A549 (cell line): ENCODE data around the gene ZBTB16. TPM values are rescaled to one million over a fixed set of nuclear protein-coding genes. Genes with fewer than 3 reads are reported as not detected.

Experiments
- ATAC-seq, 2 experiments: fragments of 200-7000 bp in 1 of 2; fragments of >200 bp in 1 of 2; cut with Nextera tagmentation in 1 of 2; cut with Tn5 transposase in 1 of 2; 3 replicates each; pipeline versions ENCODE4 v1.8.0 to v1.9.1; 2018 to 2020; ENCODE audit warnings: mild to moderate bottlenecking in 1 of 2, moderate library complexity in 1 of 2
- CTCF ChIA-PET: fragments of 300-600 bp; sonication (Branson Sonifier 250); formaldehyde crosslinking; extraction: SDS; loops from one replicate; lab custom pipeline; 2021; ENCODE audit warnings: antibody characterized with exemption, inconsistent platforms; lab: Yijun Ruan, JAX
- POLR2A ChIA-PET: fragments of 350-600 bp; formaldehyde crosslinking; extraction: SDS; loops from one replicate; lab custom pipeline; 2021; ENCODE audit warnings: antibody characterized with exemption, inconsistent platforms; lab: Yijun Ruan, JAX
- DNase-seq, 2 experiments: peaks; one replicate each; pipeline versions ENCODE4 v3.0.0 to v3.0.0-alpha.2; 2011 to 2016; ENCODE audit warnings: low read depth in 1 of 2, low spot score in 1 of 2
- FAIRE-seq: peaks from 2 replicates; lab custom pipeline; 2011; peaks lifted over from hg19 to GRCh38; lab: Jason Lieb, UNC
- H3K27ac ChIP-seq, 2 experiments: fragments of >200 bp; sonication (Bioruptor Twin); formaldehyde crosslinking; 3 replicates each; pipeline ENCODE4 v1.5.1; 2016 to 2017
- H3K4me1 ChIP-seq: fragments of >200 bp; sonication (Bioruptor Twin); formaldehyde crosslinking; 3 replicates; pipeline ENCODE4 v1.6.1; 2016
- H3K4me2 ChIP-seq: fragments of >200 bp; sonication (Bioruptor Twin); formaldehyde crosslinking; 3 replicates; pipeline ENCODE4 v1.6.1; 2016
- H3K4me3 ChIP-seq: fragments of >200 bp; sonication (Bioruptor Twin); formaldehyde crosslinking; 3 replicates; pipeline ENCODE4 v1.5.1; 2016
- H3K9me3 ChIP-seq: fragments of >200 bp; sonication (Bioruptor Twin); formaldehyde crosslinking; 3 replicates; pipeline ENCODE4 v1.6.1; 2016
- CBX2 ChIP-seq: fragments of 200-600 bp; sonication (generic); IDR thresholded peaks from 2 replicates; pipeline ENCODE4 v1.6.1; 2016; ENCODE audit warnings: low read depth, mild to moderate bottlenecking, borderline replicate concordance
- CHD4 ChIP-seq: fragments of 200-600 bp; sonication (generic); IDR thresholded peaks from 2 replicates; pipeline ENCODE4 v1.6.1; 2016; ENCODE audit warnings: antibody characterized with exemption, mild to moderate bottlenecking, borderline replicate concordance
- CTCF ChIP-seq: fragments of >200 bp; sonication (Bioruptor Twin); formaldehyde crosslinking; IDR thresholded peaks from 3 replicates; pipeline ENCODE4 v1.5.1; 2016
- ELK1 ChIP-seq: fragments of 150-350 bp; IDR thresholded peaks from 2 replicates; pipeline ENCODE4 v1.6.1; 2014; ENCODE audit warnings: low read depth, mild to moderate bottlenecking, low read length
- ESRRA ChIP-seq: fragments of 150-350 bp; IDR thresholded peaks from 2 replicates; pipeline ENCODE4 v1.6.1; 2014; ENCODE audit warnings: mild to moderate bottlenecking, low read length, borderline replicate concordance
- HDAC2 ChIP-seq: fragments of 200-600 bp; sonication (generic); IDR thresholded peaks from 2 replicates; pipeline ENCODE4 v1.6.1; 2016
- HEYL ChIP-seq: fragments of 250-450 bp; sonication (Bioruptor Pico); IDR thresholded peaks from 2 replicates; pipeline ENCODE4 v1.8.0; 2021; ENCODE audit warnings: mild to moderate bottlenecking, moderate library complexity
- HMGXB4 ChIP-seq: fragments of 250-450 bp; sonication (Bioruptor Pico); IDR thresholded peaks from 2 replicates; pipeline ENCODE4 v1.5.0; 2021; ENCODE audit warnings: mild to moderate bottlenecking, moderate library complexity, borderline replicate concordance
- HOXB13 ChIP-seq: fragments of 250-450 bp; sonication (Bioruptor Pico); IDR thresholded peaks from 2 replicates; pipeline ENCODE4 v1.5.0; 2020; ENCODE audit warnings: low read depth, mild to moderate bottlenecking, moderate library complexity
- JUN ChIP-seq, 2 experiments: fragments of >200 bp; sonication (Bioruptor Twin); formaldehyde crosslinking; IDR thresholded peaks; 2 replicates in 1 of 2; 3 replicates in 1 of 2; pipeline ENCODE4 v1.6.1; 2016 to 2017
- JUNB ChIP-seq: fragments of >200 bp; sonication (Bioruptor Twin); formaldehyde crosslinking; IDR thresholded peaks from 2 replicates; pipeline ENCODE4 v1.6.1; 2016
- KDM1A ChIP-seq: fragments of 200-600 bp; sonication (generic); IDR thresholded peaks from 2 replicates; pipeline ENCODE4 v1.6.1; 2016; ENCODE audit warnings: low read depth, mild to moderate bottlenecking
- MAX ChIP-seq: IDR thresholded peaks from 2 replicates; pipeline ENCODE4 v1.6.1; 2012
- MAZ ChIP-seq: fragments of 150-350 bp; IDR thresholded peaks from 2 replicates; pipeline ENCODE4 v1.6.1; 2014; ENCODE audit warnings: antibody characterized with exemption, low read depth, low read length, borderline replicate concordance
- MYC ChIP-seq: IDR thresholded peaks from 2 replicates; pipeline ENCODE4 v1.6.1; 2012; ENCODE audit warnings: mild to moderate bottlenecking, inconsistent platforms, low read length, improper control_type of control experiment, borderline replicate concordance
- NPAS2 ChIP-seq: fragments of 250-450 bp; sonication (Bioruptor Pico); IDR thresholded peaks from 2 replicates; pipeline ENCODE4 v1.8.0; 2022; ENCODE audit warnings: mild to moderate bottlenecking, moderate library complexity, borderline replicate concordance
- PHF8 ChIP-seq: fragments of 200-600 bp; sonication (generic); IDR thresholded peaks from 2 replicates; pipeline ENCODE4 v1.6.1; 2016; ENCODE audit warnings: low read depth, mild to moderate bottlenecking, antibody characterized with exemption, moderate library complexity, borderline replicate concordance
- RAD21 ChIP-seq, 2 experiments: fragments of >200 bp in 1 of 2; sonication (Bioruptor Twin) in 1 of 2; formaldehyde crosslinking in 1 of 2; IDR thresholded peaks in 1 of 2; conservative IDR thresholded peaks in 1 of 2; 2 replicates in 1 of 2; 3 replicates in 1 of 2; pipeline ENCODE4 v1.6.1; 2012 to 2018; ENCODE audit warnings: inconsistent platforms in 1 of 2
- RCOR1 ChIP-seq: fragments of 150-350 bp; IDR thresholded peaks from 2 replicates; pipeline ENCODE4 v1.6.1; 2014; ENCODE audit warnings: antibody characterized with exemption, low read length, low read depth
- RFX5 ChIP-seq: fragments of 450-650 bp; IDR thresholded peaks from 2 replicates; pipeline ENCODE4 v1.7.1; 2014; ENCODE audit warnings: antibody characterized with exemption, mild to moderate bottlenecking, moderate library complexity
- TP53 ChIP-seq: fragments of 250-450 bp; sonication (Bioruptor Pico); IDR thresholded peaks from 2 replicates; pipeline ENCODE4 v1.5.0; 2021; ENCODE audit warnings: mild to moderate bottlenecking, moderate library complexity
- ZC3H11A ChIP-seq: fragments of 450-650 bp; IDR thresholded peaks from 2 replicates; pipeline ENCODE4 v1.6.1; 2014; ENCODE audit warnings: antibody characterized with exemption, mild to moderate bottlenecking
- ZFP36 ChIP-seq: fragments of 450-650 bp; IDR thresholded peaks from 2 replicates; pipeline ENCODE4 v1.6.1; 2014; ENCODE audit warnings: borderline replicate concordance; ENCODE audit not compliant: partially characterized antibody
- ZNF302 ChIP-seq: fragments of 250-450 bp; sonication (Bioruptor Pico); IDR thresholded peaks from 2 replicates; pipeline ENCODE4 v1.9.0; 2021; ENCODE audit warnings: inconsistent platforms, mild to moderate bottlenecking, moderate library complexity
- ZSCAN20 ChIP-seq: fragments of 250-450 bp; sonication (Bioruptor Pico); IDR thresholded peaks from 2 replicates; pipeline ENCODE4 v1.8.0; 2022; ENCODE audit warnings: mild to moderate bottlenecking, moderate library complexity
- WGBS: methylation state at CpG from one replicate; pipeline ENCODE4 v1.1.6; 2017; ENCODE audit errors: missing lambda C conversion rate; 5-methylcytosine and 5-hydroxymethylcytosine counted together
- polyA plus RNA-seq, 4 experiments: library from polyadenylated mRNA; depleted of rRNA in 3 of 4; stranded (reverse); fragments of >200 nt; fragmentation: RNase III in 1 of 4; extraction: RNeasy Plus Mini Kit Qiagen cat#74134 plus additional on column Dnase treatment in 1 of 4; gene quantifications; 2 replicates in 3 of 4; 3 replicates in 1 of 4; pipeline ENCODE4 v1.2.3, GENCODE V29; 2011 to 2017
- TF ChIP-seq, protein P1 (sequence below): IDR thresholded peaks from 2 replicates; pipeline ENCODE4 v1.6.1; 2012
- TF ChIP-seq, protein P2 (sequence below): fragments of 250-450 bp; sonication (Bioruptor Pico); IDR thresholded peaks from 2 replicates; pipeline ENCODE4 v1.5.0; 2020; ENCODE audit warnings: low read depth, mild to moderate bottlenecking, moderate library complexity

Gene ZBTB16
- polyA plus RNA-seq, 2 of the 4 experiments (the other 2 are of a cell fraction): not detected

DNA sequence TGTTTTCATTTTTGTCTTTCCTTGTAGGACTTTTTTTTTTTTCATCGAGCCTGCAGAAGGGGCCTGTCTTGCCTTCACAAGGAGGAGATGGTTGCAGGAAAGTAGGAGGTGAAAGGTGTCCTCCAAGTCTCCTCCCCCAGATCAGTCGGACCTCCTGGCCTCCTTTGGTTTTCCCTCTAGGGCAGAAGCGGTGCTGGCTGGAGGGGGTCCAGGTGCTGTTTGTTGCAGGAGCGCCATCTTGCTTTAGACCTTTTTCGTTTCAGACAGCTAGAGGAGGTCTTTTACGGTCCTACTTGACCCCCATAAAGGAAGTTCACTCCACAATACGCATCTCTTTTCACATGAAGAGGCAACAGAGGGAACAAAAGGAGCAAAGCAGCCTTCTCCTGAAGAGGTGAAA is 66.0 kb downstream of the ZBTB16 start (continued):
- TF ChIP-seq ESRRA: no peak

DNA sequence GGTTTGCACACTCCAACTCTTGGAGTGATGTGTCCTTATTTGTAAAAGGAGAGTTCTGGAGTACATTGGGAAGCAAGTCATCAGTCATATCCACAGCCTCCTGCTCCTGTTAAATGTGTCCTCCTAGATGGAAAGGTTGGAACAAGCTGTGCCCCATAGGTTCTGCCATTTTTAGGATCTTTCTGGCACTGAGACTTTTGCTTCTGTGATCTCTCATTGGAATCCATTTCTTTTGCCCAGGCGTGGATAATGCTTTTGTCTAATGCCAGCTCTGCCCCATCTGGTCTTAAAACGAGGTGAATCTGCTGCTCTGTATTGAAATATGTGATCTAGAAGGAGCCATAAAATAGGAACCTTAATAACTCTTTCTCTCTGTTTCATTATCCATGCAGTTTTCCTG is 66.4 kb downstream of the ZBTB16 start:
- no peaks in the 10 kb centered on the region for H3K4me1 ChIP-seq
- H3K9me3 ChIP-seq: no peaks in the 10 kb centered on the region
- DNase-seq: no peak
- no peak overlapping the region for H3K4me3 ChIP-seq
- H3K27ac ChIP-seq: no peak overlapping the region
- TF ChIP-seq KDM1A (no peak), ELK1 (no peak), MAX (no peak), CBX2 (no peak), MYC (no peak), ZSCAN20 (CRISPR knock-in tag) (no peak), RFX5 (no peak), TP53 (no peak), HOXB13 (CRISPR knock-in tag) (no peak), HEYL (CRISPR knock-in tag) (no peak), PHF8 (no peak), ZC3H11A (no peak), RCOR1 (no peak), CHD4 (no peak), ZFP36 (no peak), HMGXB4 (CRISPR knock-in tag) (no peak), RAD21 (conservative IDR thresholded peaks at IDR 0.05 in 1 of 2, IDR thresholded peaks at IDR 0.05 in 1 of 2) (no peak)
- TF ChIP-seq, protein P1, sequence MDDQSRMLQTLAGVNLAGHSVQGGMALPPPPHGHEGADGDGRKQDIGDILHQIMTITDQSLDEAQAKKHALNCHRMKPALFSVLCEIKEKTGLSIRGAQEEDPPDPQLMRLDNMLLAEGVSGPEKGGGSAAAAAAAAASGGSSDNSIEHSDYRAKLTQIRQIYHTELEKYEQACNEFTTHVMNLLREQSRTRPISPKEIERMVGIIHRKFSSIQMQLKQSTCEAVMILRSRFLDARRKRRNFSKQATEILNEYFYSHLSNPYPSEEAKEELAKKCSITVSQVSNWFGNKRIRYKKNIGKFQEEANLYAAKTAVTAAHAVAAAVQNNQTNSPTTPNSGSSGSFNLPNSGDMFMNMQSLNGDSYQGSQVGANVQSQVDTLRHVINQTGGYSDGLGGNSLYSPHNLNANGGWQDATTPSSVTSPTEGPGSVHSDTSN: no peak
- TF ChIP-seq, all 56 proteins: peak for 0
- ATAC-seq (no peak), FAIRE-seq (no peak)
- ChIA-PET CTCF (interaction anchor here (1.3 kb wide), 1 partner anchor 19 kb away, joined by 4 read pairs; no protein-coding TSS in a partner anchor), POLR2A (no interaction called here)
- no peak overlapping the region for H3K4me2 ChIP-seq
- WGBS: 9% methylated on average over 2 of the region's 2 CpGs

- Histone ChIP-seq H3K27ac (no peak overlapping the region), H3K4me1 (no peaks in the 10 kb centered on the region), H3K9me3 (no peaks in the 10 kb centered on the region), H3K4me3 (no peak overlapping the region), H3K4me2 (no peak overlapping the region)
- CTCF ChIA-PET: no interaction called here
- DNase-seq (no peak), ATAC-seq (no peak), FAIRE-seq (no peak)
- POLR2A ChIA-PET: no interaction called here
- 45% methylated on average over 5 of the region's 5 CpGs for WGBS
- TF ChIP-seq KDM1A (no peak), HDAC2 (no peak), NPAS2 (CRISPR knock-in tag) (no peak), MAZ (no peak), JUNB (no peak), CTCF (no peak), ZNF302 (CRISPR knock-in tag) (no peak), JUN (IDR thresholded peaks at IDR 0.05) (no peak)
- TF ChIP-seq, protein P2, sequence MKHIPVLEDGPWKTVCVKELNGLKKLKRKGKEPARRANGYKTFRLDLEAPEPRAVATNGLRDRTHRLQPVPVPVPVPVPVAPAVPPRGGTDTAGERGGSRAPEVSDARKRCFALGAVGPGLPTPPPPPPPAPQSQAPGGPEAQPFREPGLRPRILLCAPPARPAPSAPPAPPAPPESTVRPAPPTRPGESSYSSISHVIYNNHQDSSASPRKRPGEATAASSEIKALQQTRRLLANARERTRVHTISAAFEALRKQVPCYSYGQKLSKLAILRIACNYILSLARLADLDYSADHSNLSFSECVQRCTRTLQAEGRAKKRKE (CRISPR knock-in tag): no peak
Measured at GRCh38 chr11:114128399-114128798, 68.9 kb downstream of the ZBTB16 start.
